ENCODE results near the gene PLCD3. TPM values are rescaled to one million over a fixed set of nuclear protein-coding genes. Genes with fewer than 3 reads are reported as not detected.

PLCD3 gene, protein sequence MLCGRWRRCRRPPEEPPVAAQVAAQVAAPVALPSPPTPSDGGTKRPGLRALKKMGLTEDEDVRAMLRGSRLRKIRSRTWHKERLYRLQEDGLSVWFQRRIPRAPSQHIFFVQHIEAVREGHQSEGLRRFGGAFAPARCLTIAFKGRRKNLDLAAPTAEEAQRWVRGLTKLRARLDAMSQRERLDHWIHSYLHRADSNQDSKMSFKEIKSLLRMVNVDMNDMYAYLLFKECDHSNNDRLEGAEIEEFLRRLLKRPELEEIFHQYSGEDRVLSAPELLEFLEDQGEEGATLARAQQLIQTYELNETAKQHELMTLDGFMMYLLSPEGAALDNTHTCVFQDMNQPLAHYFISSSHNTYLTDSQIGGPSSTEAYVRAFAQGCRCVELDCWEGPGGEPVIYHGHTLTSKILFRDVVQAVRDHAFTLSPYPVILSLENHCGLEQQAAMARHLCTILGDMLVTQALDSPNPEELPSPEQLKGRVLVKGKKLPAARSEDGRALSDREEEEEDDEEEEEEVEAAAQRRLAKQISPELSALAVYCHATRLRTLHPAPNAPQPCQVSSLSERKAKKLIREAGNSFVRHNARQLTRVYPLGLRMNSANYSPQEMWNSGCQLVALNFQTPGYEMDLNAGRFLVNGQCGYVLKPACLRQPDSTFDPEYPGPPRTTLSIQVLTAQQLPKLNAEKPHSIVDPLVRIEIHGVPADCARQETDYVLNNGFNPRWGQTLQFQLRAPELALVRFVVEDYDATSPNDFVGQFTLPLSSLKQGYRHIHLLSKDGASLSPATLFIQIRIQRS
- 47.4 and 52.1 TPM in 2 replicates for total RNA-seq

DNA sequence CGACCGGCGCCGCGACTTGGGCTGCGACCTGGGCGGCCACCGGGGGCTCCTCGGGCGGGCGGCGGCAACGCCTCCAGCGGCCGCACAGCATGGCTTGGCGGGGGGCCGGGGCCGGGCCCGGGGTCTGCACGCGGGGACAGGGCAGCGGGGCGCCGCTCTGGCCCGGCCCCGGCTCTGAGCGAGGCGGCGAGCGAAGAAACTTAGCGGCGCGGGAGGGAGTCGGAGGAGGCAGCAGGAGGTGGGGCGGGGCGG is at the start of gene PLCD3:
Gene PLCD3 (minus strand): TSS at position 196 of the 252 bp plus-strand sequence. CDS start 105 bp downstream, at position 91.

DNA sequence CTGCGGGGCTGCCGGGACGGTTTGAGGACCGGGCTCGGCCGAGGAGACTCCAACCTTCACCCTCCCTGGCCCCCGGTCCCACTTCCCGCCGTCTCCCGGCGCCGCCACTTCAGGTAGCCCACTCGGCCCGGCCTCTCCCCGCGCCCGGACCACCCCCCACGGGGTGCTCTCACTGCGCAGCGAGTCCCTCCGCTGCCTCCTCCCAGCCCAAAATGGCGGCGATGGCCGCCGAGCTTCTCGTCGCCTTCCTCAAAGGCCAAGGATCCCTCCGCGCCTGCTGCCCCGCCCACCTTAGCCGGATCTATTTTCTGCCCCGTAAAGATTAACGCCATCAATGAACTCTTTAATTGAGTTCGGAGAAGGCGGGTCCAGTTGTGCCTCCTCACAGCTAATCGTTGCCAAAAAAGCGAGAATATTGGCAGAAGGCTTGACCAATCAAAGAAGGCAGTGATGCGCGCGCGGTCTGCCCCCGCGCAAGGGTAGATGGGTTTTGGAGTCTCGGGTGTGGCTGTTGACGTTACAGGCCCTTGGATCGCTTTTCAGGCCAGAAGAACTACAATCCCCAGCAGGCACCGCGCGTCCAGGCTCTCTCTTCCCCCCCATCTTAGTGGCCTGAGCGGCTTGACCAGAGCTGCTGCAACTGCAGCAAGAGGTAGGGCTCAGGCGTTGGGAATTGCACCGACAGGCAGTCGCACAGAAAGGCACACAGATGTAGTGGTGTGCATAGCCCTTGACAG is 29.1 kb upstream of the PLCD3 start, which contains the start of gene HEXIM2:
Gene HEXIM2 (plus strand): TSS at position 588 of the 737 bp plus-strand sequence. CDS start 919 bp downstream, outside the sequence.

DNA sequence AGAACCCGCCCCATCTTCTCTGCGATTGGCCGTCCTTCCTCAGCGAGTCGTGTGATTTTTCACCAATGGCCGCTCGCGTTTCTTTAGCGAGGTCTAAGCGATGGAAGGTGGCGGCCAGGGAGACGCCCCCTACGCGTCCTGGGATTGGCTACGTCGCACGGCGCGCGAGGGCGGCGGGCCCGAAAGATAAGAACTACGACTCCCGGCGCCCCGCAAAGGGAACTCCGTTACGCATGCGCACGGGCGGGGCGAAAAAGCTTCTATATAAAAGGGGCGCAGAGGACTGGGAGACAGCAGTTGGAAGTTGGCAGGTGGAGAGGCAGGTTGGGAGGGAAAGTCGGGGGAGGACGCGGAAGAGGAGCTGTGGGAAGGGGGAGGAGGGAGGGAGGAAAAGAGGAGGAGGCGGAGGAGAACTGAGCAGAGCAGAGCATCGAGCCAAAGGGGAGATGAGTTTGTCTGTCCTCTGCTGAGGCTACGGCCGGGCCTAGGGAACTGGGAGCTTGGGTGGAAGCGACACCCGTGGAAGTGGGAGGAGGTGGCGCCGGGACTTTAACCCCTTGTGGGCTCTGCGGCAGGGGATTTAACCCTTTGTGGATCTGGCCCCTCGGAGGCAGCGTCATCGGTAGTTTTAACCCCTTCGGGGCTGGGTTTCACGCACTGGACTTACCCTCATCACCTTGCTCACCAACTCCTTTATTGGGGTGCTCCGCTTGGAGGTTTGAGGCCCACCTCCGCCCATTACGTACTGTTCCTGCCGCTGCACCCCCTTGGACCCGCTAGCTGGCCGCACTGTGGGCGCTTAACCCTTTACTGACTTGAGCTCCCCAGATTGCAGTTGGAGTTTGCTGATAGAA is 16.1 kb upstream of the PLCD3 start, which contains the start of gene HEXIM1:
Gene HEXIM1 (plus strand): TSS at position 293 of the 854 bp plus-strand sequence. CDS start 716 bp downstream, outside the sequence.

DNA sequence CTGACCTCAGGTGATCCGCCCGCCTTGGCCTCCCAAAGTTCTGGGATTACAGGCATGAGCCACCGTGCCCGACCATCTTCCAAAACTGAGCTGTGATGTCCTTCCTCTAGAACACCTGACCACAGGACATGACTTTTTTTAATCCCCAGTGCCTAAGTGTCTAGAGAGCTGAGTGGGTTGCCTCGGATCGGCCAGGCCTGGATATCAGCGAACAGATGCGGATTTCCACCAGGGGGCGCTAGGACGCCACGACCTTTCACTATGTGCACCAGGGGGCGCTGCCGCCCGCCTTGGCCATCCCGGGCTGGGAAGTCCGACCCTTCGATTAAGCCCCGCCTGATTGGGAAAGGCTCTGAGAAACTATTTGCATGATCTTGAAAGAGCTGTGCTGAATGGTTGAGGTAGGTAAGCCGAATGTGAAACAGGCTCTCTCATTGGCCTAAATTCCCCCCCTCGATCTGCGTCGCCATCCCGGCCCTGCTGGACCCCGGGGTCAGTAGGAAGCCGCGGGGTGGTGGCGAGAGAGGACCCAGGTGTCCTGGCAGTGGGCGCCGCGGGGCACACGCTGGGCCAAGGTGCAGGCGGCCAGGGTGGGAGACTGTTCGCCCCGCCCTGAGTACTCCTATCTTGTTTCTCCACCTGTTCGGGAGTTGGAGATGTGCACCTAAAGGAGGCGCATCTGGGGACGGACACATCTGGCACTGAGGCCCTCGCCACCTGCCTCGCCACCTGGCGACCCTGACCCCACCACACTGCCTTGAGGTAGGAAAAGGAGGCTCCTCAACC is 3.1 kb upstream of the PLCD3 start, which contains the start of gene ACBD4:
Gene ACBD4 (plus strand): TSS at position 496 of the 786 bp plus-strand sequence. CDS start 458 bp downstream, outside the sequence.

DNA sequence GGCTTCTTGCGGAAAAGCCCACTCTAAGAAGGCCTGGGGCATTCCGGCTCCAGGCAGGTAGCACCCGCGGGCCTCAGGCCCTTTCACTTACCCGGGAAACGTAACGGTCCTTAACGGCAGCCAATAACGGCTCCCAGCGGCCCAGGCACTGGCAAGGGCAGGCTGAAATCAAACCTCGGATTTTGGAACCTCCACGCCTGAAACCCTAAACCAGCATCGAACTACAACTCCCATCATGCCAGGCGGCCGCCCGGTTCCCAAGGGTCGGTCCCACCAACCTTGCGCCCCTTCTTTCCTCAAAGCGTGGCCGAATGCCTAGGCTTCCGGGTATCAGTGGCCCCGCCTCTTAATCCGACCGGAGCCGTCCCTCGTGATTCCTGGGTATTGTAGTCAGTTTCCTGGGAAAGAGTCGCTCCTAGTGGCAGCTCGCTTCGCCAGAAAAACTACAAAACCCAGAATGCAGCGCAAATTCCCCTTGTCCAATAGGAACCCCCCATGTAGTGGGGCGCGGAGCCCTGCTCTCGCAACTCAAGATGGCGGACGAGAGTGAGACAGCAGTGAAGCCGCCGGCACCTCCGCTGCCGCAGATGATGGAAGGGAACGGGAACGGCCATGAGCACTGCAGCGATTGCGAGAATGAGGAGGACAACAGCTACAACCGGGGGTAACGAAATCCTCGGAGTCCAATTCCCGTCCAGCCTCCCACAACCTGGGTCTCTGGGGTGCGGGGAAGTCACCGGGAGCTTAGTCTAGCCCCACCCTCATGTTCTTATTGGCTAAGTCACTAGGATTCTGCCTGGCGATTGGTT is 71.3 kb downstream of the PLCD3 start, which contains the start of gene NMT1:
Gene NMT1 (plus strand): TSS at position 521 of the 809 bp plus-strand sequence. CDS start 13 bp downstream, at position 534.

Small RNAs within 50 kb of the gene (small RNA-seq; reads per million reads assigned to genes)
- gene MIR6784 (not detected), gene RF00019 (not detected)

Other genes starting within 250 kb of the PLCD3 start
- gene EFTUD2, start 233.1 kb downstream of the PLCD3 start, total RNA-seq = 134 and 180 TPM in 2 replicates
- gene GFAP, start 217.0 kb downstream of the PLCD3 start, total RNA-seq = 0.86 TPM in 1 of 2 replicates, not detected in the other
- gene KIF18B, start 184.7 kb downstream of the PLCD3 start, total RNA-seq = 4.2 and 8.8 TPM in 2 replicates
- gene C1QL1, start 164.2 kb downstream of the PLCD3 start, total RNA-seq = not detected in 2 replicates
- 22.3 and 51.0 TPM in 2 replicates for gene DCAKD, start 80.9 kb downstream of the PLCD3 start, total RNA-seq
- 75.4 and 90.8 TPM in 2 replicates for gene NMT1, start 71.2 kb downstream of the PLCD3 start, total RNA-seq
- 3.5 and 6.5 TPM in 2 replicates for gene ACBD4, start 3.2 kb upstream of the PLCD3 start, total RNA-seq
- gene HEXIM1, start 16.0 kb upstream of the PLCD3 start, total RNA-seq = 8.1 and 8.2 TPM in 2 replicates
- gene HEXIM2, start 29.4 kb upstream of the PLCD3 start, total RNA-seq = 2.8 and 4.2 TPM in 2 replicates
- gene FMNL1, start 89.4 kb upstream of the PLCD3 start, total RNA-seq = 3.0 and 3.3 TPM in 2 replicates
- not detected in 2 replicates for gene SPATA32, start 129.6 kb upstream of the PLCD3 start, total RNA-seq
- gene MAP3K14, start 184.5 kb upstream of the PLCD3 start, total RNA-seq = 2.3 and 3.2 TPM in 2 replicates

Data from vein endothelial cell (primary cell).